Adrenal gland (tissue), 12 donors: ENCODE data around the gene KIF1A. TPM values are rescaled to one million over a fixed set of nuclear protein-coding genes. Genes with fewer than 3 reads are reported as not detected.
A peak's percentile ranks its signal among the peaks of the same experiment; 100 is the strongest.
"Not testable (repeated sequence)": the region's sequence is repeated elsewhere in the genome, so short reads cannot be mapped to it uniquely, and the experiment has no call there.

Experiments used
- DNase-seq, 7 donors: peaks; one replicate each; pipeline ENCODE4 v3.0.0-alpha.2; 2019 to 2020
- H3K27ac ChIP-seq, 5 donors: fragments of 200-600 bp; sonication (generic) in 4 of 5; 1 replicate in 3 of 5; 2 replicates in 2 of 5; pipeline versions ENCODE4 v1.5.1 to v1.8.0; 2016 to 2020; ENCODE audit warnings: mild to moderate bottlenecking in 1 of 5
- H3K27me3 ChIP-seq: fragments of 200-600 bp; 2 replicates; pipeline ENCODE4 v1.8.0; 2021
- H3K36me3 ChIP-seq, 2 donors: fragments of 200-600 bp; replicated peaks in 1 of 2; 1 replicate in 1 of 2; 2 replicates in 1 of 2; pipeline versions ENCODE4 v1.5.1 to v1.8.0; 2018 to 2022
- H3K4me1 ChIP-seq, 2 donors: fragments of 200-600 bp; replicated peaks in 1 of 2; 1 replicate in 1 of 2; 2 replicates in 1 of 2; pipeline versions ENCODE4 v1.5.1 to v1.8.0; 2018 to 2021
- H3K4me3 ChIP-seq, 4 donors: fragments of 200-600 bp; sonication (generic) in 3 of 4; one replicate each; pipeline ENCODE4 v1.5.1; 2016 to 2018
- H3K9me3 ChIP-seq, 3 donors: fragments of 200-600 bp; sonication (generic) in 1 of 3; replicated peaks in 1 of 3; 1 replicate in 2 of 3; 2 replicates in 1 of 3; pipeline versions ENCODE4 v1.5.1 to v1.8.0; 2016 to 2021
- CTCF ChIP-seq, 6 experiments: fragments of 450-650 bp in 4 of 6; fragments of 200-600 bp in 2 of 6; sonication (generic) in 1 of 6; IDR thresholded peaks; 1 replicate in 5 of 6; 2 replicates in 1 of 6; pipeline versions ENCODE4 v1.5.1 to v1.8.0; 2016 to 2021; ENCODE audit warnings: antibody characterized with exemption in 6 of 6, mild to moderate bottlenecking in 2 of 6, moderate library complexity in 1 of 6
- POLR2A ChIP-seq, 2 donors: fragments of 450-650 bp; IDR thresholded peaks; one replicate each; pipeline ENCODE4 v1.6.1; 2017; ENCODE audit warnings: antibody characterized with exemption in 2 of 2, mild to moderate bottlenecking in 2 of 2, moderate library complexity in 1 of 2
- WGBS, 4 donors: extraction: QIAGEN DNeasy Blood & Tissue Kit in 2 of 4; methylation state at CpG; one replicate each; pipeline versions ENCODE4 v1.1.5 to v1.1.7; 2013 to 2017; 5-methylcytosine and 5-hydroxymethylcytosine counted together
- intact Hi-C, 2 donors: fragments of 100-400 bp; cut with DNase I; formaldehyde crosslinking; loops; one replicate each; pipeline versions ENCODE4 v1.14.1 to v1.15.0; 2022 to 2023
- polyA plus RNA-seq, 3 donors: library from polyadenylated mRNA; stranded (reverse); fragments of 200-250 nt in 2 of 3; fragments of 350-450 nt in 1 of 3; fragmentation: Illumina TruSeq in 1 of 3; extraction: RNeasy Lipid Tissue Mini Kit (QIAGEN cat#74804) in 1 of 3; gene quantifications; one replicate each; pipeline ENCODE4 v1.2.3, GENCODE V29; 2013 to 2014
- total RNA-seq, 9 donors: library from RNA; depleted of rRNA in 4 of 9; stranded (reverse); fragments of >200 nt in 4 of 9; fragments of 120-200 nt in 1 of 9; fragmentation: NEBNext Ultra II Directional in 1 of 9; extraction: Animal tissue kit (Norgen Biotek cat#: 25700) in 1 of 9; gene quantifications; one replicate each; pipeline versions ENCODE4 v1.1.0 to v1.2.4, GENCODE V29; 2013 to 2023
- donor health status: healthy with polysubstance abuse.
- donor health status: Bipolar disorder and iron deficiency.
- donor health status: DM: yes; HTN: yes; CAD: no.
- donor health status: DM: no; HTN: no; CAD: no.
- donor health status: DM: no; HTN: no; CAD: no.
- donor health status: DM: yes; HTN: yes; CAD: no.

The KIF1A gene
- total and polyA plus RNA-seq, 12 donors = 0.35 to 106 (median 11.5) TPM

- Histone ChIP-seq H3K9me3 (no peaks in the 10 kb centered on the region), H3K27me3 (no peaks in the 10 kb centered on the region), H3K27ac (no peak overlapping the region), H3K36me3 (no peaks in the 10 kb centered on the region), H3K4me1 (no peaks in the 10 kb centered on the region), H3K4me3 (no peak overlapping the region)
- intact Hi-C loops = no loop called here
- TF ChIP-seq POLR2A (IDR thresholded peaks at IDR 0.05) (no peak), CTCF (IDR thresholded peaks at IDR 0.05) (no peak)
- DNase-seq = no peak
- 65 to 81% (median 77%) methylated on average over 12 of the region's 12 CpGs for WGBS, 4 donors
Measured at GRCh38 chr2:240848900-240849680, 29.1 kb upstream of the KIF1A start.

- Histone ChIP-seq H3K27ac (no peak overlapping the region), H3K36me3 (no peaks in the 10 kb centered on the region), H3K27me3 (no peaks in the 10 kb centered on the region), H3K4me3 (no peak overlapping the region), H3K9me3 (no peaks in the 10 kb centered on the region), H3K4me1 (no peaks in the 10 kb centered on the region)
- no peak for DNase-seq
- no peak for TF ChIP-seq CTCF (IDR thresholded peaks at IDR 0.05)
- TF ChIP-seq POLR2A (IDR thresholded peaks at IDR 0.05) = no peak
- WGBS, 4 donors = 87 to 92% (median 87%) methylated on average over 13 of the region's 13 CpGs
- intact Hi-C loops = no loop called here
Measured at GRCh38 chr2:240847817-240848216, 27.8 kb upstream of the KIF1A start.

- no peak overlapping the region for H3K4me3 ChIP-seq
- DNase-seq = peak in 1 of 7 donors; percentile 34
- no peaks in the 10 kb centered on the region for H3K9me3 ChIP-seq
- no peak for TF ChIP-seq POLR2A (IDR thresholded peaks at IDR 0.05)
- TF ChIP-seq CTCF (IDR thresholded peaks at IDR 0.05) = no peak
- 70 to 78% (median 74%) methylated on average over 3 to 5 of the region's 5 CpGs for WGBS, 4 donors
- H3K27me3 ChIP-seq = no peaks in the 10 kb centered on the region
- no peaks in the 10 kb centered on the region for H3K4me1 ChIP-seq
- no peak overlapping the region for H3K27ac ChIP-seq
- no peaks in the 10 kb centered on the region for H3K36me3 ChIP-seq
- intact Hi-C loops = no loop called here
Measured at GRCh38 chr2:240846873-240847595, 27.0 kb upstream of the KIF1A start.

DNA sequence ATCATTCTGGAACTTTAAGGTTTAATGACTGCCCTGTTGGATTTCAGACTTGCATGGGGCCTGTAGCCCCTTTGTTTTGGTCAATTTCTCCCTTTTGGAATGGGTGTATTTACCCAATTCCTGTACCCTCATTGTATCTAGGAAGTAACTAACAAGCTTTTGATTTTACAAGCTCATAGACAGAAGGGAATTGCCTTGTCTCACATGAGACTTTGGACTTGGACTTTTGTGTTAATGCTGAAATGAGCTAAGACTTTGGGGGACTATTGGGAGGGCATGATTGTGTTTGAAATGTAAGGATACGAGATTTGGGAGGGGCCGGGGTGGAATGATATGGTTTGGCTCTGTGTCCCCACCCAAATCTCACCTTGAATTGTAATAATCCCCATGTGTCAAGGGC lies 26.3 kb upstream of the KIF1A start:
- intact Hi-C loops, H3K4me3 ChIP-seq, H3K9me3 ChIP-seq, DNase-seq, H3K27me3 ChIP-seq, H3K27ac ChIP-seq, H3K4me1 ChIP-seq, H3K36me3 ChIP-seq: not testable (repeated sequence)
- WGBS, 4 donors = 75 to 82% (median 77%) methylated on average over 2 of the region's 2 CpGs
